ENCODE measurements around the gene TNFRSF21. TPM values are rescaled to one million over a fixed set of nuclear protein-coding genes. Genes with fewer than 3 reads are reported as not detected.

The TNFRSF21 gene
- total and polyA plus RNA-seq, 9 of the 15 experiments (the other 6 are each of a cell fraction or from before 2014, with no cell fraction given), result 0.63 to 5.7 (median 2.2) TPM

DNA sequence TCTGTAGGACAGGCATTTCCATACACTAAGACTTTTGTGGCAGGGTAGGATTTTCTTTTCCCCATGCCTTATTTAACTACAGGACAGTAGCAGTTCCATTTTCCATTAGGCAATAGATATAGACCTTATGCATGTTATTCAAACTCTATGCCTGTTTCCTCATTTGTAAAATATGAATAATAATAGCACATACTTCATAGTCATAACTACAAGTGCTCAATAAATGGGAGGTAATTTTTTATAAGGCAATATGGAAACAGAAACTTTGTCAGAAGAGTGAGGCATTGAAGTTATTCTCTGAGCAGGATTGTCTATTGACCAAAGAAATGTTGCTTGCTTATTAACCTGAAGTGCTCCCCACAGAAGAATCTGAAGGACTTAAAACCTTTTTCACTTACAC, 41.9 kb upstream of the TNFRSF21 start (continued):
- TF ChIP-seq, protein P1, sequence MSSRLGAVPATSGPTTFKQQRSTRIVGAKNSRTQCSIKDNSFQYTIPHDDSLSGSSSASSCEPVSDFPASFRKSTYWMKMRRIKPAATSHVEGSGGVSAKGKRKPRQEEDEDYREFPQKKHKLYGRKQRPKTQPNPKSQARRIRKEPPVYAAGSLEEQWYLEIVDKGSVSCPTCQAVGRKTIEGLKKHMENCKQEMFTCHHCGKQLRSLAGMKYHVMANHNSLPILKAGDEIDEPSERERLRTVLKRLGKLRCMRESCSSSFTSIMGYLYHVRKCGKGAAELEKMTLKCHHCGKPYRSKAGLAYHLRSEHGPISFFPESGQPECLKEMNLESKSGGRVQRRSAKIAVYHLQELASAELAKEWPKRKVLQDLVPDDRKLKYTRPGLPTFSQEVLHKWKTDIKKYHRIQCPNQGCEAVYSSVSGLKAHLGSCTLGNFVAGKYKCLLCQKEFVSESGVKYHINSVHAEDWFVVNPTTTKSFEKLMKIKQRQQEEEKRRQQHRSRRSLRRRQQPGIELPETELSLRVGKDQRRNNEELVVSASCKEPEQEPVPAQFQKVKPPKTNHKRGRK (tag; IDR thresholded peaks at IDR 0.05), result no peak
- no peak for TF ChIP-seq ZNF121 (CRISPR knock-in tag; conservative IDR thresholded peaks at IDR 0.05)

DNA sequence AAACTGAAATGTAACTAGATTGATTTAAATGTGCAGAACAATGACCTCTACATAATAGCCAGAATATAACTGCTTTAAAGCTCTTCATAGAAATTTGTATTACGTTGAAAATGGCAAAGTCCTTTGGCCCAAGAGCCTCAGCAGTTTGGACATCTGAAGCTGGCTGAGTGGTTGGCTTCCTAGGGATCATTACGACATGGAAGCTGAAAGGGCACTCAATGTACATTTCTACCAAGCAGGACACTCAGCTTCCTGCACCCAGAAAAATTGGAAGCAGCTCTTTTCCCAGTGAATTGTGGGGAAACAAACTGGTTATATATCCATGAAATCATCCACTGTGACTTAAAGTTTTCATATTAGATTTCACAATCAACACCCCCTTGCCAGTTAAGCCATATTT, 40.2 kb upstream of the TNFRSF21 start:
- H3K9me1 ChIP-seq (ENCODE audit: control insufficient read depth, insufficient read depth, low read length), result no peaks in the 10 kb centered on the region
- no peaks in the 10 kb centered on the region for H3K36me3 ChIP-seq (ENCODE audit: control insufficient read depth, insufficient read depth, low read length)
- H3K4me1 ChIP-seq (replicated peaks in 1 of 2; ENCODE audit: control insufficient read depth in 2 of 2, insufficient read depth in 2 of 2, low read length in 2 of 2), result no peaks in the 10 kb centered on the region
- peak; percentile 26; the same call in 1 of the 2 replicates for TF ChIP-seq CEBPB (tag; IDR thresholded peaks at IDR 0.05)
- TF ChIP-seq ZNF785 (CRISPR knock-in tag; IDR thresholded peaks at IDR 0.05), result no peak
- H3K4me3 ChIP-seq, result no peak overlapping the region
- ATAC-seq (no peak), DNase-seq (ENCODE audit: extremely low read depth in 1 of 4, low spot score in 3 of 4) (no peak), FAIRE-seq (no peak)
- in situ Hi-C loops (cut with MboI) (no loop called here), intact Hi-C loops (cut with micrococcal nuclease) (no loop called here)
- H3K9me3 ChIP-seq (replicated peaks; ENCODE audit: control insufficient read depth, insufficient read depth, low read depth, low read length), result no peaks in the 10 kb centered on the region
- no peak overlapping the region for H2AFZ ChIP-seq (ENCODE audit: low read depth, low read length)
- H3K79me2 ChIP-seq (ENCODE audit: control insufficient read depth, insufficient read depth, low read length), result no peaks in the 10 kb centered on the region
- H3K4me2 ChIP-seq (ENCODE audit: insufficient read depth, low read length), result no peak overlapping the region
- H3K27ac ChIP-seq (ENCODE audit: extremely low read depth, low read depth, low read length), result no peak overlapping the region
- ChIA-PET POLR2A (interaction anchor here (1.0 to 2.6 kb wide), 4 partner anchors 8 to 41 kb away, joined by 3 to 8 read pairs (median 4); no protein-coding TSS in a partner anchor), CTCF (ENCODE audit: low intra/inter-chr PET ratio) (no interaction called here)
- BruUV-seq (replicated peaks), result no TSS peak
- H3K9ac ChIP-seq (ENCODE audit: insufficient read depth in 1 of 2, low read depth in 2 of 2, low read length in 2 of 2), result no peak overlapping the region
- no peaks in the 10 kb centered on the region for H3K27me3 ChIP-seq (ENCODE audit: control insufficient read depth in 2 of 2, insufficient read depth in 2 of 2, low read length in 2 of 2)
- no peaks in the 10 kb centered on the region for H4K20me1 ChIP-seq (replicated peaks; ENCODE audit: control insufficient read depth, insufficient read depth, low read length)
- WGBS (ENCODE audit: insufficient coverage, low coverage, missing lambda C conversion rate), result 5% methylated on average over 2 of the region's 2 CpGs
